Activated T-helper 17 cell treated with anti-CD3 and anti-CD28 coated beads, Interleukin-2, amount 50 U/mL, for 72 hours (primary cell): ENCODE results near the gene ELOB. TPM values are rescaled to one million over a fixed set of nuclear protein-coding genes. Genes with fewer than 3 reads are reported as not detected.

Experiments used
- ATAC-seq: fragments of 150-1000 bp; cut with Tn5 transposase; replicated peaks from 2 replicates; pipeline ENCODE4 v1.10.0; 2021; ENCODE audit warnings: mild to moderate bottlenecking, moderate library complexity
- H3K27ac Mint-ChIP-seq: one replicate; pipeline ENCODE4 v1.8.0; 2022; ENCODE audit warnings: mixed read lengths
- H3K27me3 Mint-ChIP-seq: one replicate; pipeline ENCODE4 v1.8.0; 2022; ENCODE audit warnings: mixed read lengths
- H3K36me3 Mint-ChIP-seq: one replicate; pipeline ENCODE4 v1.8.0; 2022; ENCODE audit warnings: low read depth, mild to moderate bottlenecking, mixed read lengths
- H3K4me1 Mint-ChIP-seq: one replicate; pipeline ENCODE4 v1.8.0; 2022; ENCODE audit warnings: mixed read lengths
- H3K4me3 Mint-ChIP-seq: one replicate; pipeline ENCODE4 v1.8.0; 2022; ENCODE audit warnings: mild to moderate bottlenecking, mixed read lengths
- H3K9me3 Mint-ChIP-seq: one replicate; pipeline ENCODE4 v1.8.0; 2022; ENCODE audit warnings: mixed read lengths
- total RNA-seq, 2 donors: library from RNA; stranded (reverse); gene quantifications; one replicate each; pipeline ENCODE4 v1.2.3, GENCODE V29; 2022

The ELOB gene
- total RNA-seq, 2 donors from 2014 or later, result 160 to 280 TPM

GRCh38 chr16:2757344-2757743 is 19.7 kb downstream of the ELOB start:
- H3K27me3 Mint-ChIP-seq, result no peaks in the 10 kb centered on the region

GRCh38 chr16:2756288-2757015 is 20.6 kb downstream of the ELOB start:
- peaks cover 44% of the 10 kb centered on the region for H3K4me1 Mint-ChIP-seq
- no peaks in the 10 kb centered on the region for H3K27me3 Mint-ChIP-seq
- no peaks in the 10 kb centered on the region for H3K9me3 Mint-ChIP-seq
- H3K36me3 Mint-ChIP-seq, result peaks cover 97% of the 10 kb centered on the region
- H3K4me3 Mint-ChIP-seq, result peak overlapping the region; percentile 95
- no peak for ATAC-seq
- H3K27ac Mint-ChIP-seq, result peak overlapping the region; percentile 28

More at GRCh38 chr16:2757344-2757743, 19.7 kb downstream of the ELOB start:
- Mint-ChIP-seq H3K4me3 (peak overlapping the region; percentile 27), H3K36me3 (peaks cover 97% of the 10 kb centered on the region), H3K4me1 (peaks cover 46% of the 10 kb centered on the region), H3K27ac (no peak overlapping the region), H3K9me3 (no peaks in the 10 kb centered on the region)
- ATAC-seq, result no peak

- no peaks in the 10 kb centered on the region for H3K27me3 Mint-ChIP-seq
- H3K4me1 Mint-ChIP-seq, result peaks cover 49% of the 10 kb centered on the region
- ATAC-seq, result no peak
- H3K27ac Mint-ChIP-seq, result peak overlapping the region; percentile 96
- H3K36me3 Mint-ChIP-seq, result peaks cover 89% of the 10 kb centered on the region
- peak overlapping the region; percentile 95 for H3K4me3 Mint-ChIP-seq
- no peaks in the 10 kb centered on the region for H3K9me3 Mint-ChIP-seq
Measured at GRCh38 chr16:2755158-2755557, 21.9 kb downstream of the ELOB start.

- ATAC-seq, result no peak
- no peaks in the 10 kb centered on the region for H3K9me3 Mint-ChIP-seq
- peaks cover 75% of the 10 kb centered on the region for H3K36me3 Mint-ChIP-seq
- peak overlapping the region; percentile 96 for H3K27ac Mint-ChIP-seq
- no peaks in the 10 kb centered on the region for H3K27me3 Mint-ChIP-seq
- H3K4me3 Mint-ChIP-seq, result peak overlapping the region; percentile 95
- H3K4me1 Mint-ChIP-seq, result peaks cover 46% of the 10 kb centered on the region
Measured at GRCh38 chr16:2753733-2754020, 23.4 kb downstream of the ELOB start.

- peak; percentile 54 for ATAC-seq
- Mint-ChIP-seq H3K27me3 (no peaks in the 10 kb centered on the region), H3K27ac (peak overlapping the region; percentile 98), H3K9me3 (no peaks in the 10 kb centered on the region), H3K36me3 (peaks cover 69% of the 10 kb centered on the region), H3K4me1 (peaks cover 44% of the 10 kb centered on the region), H3K4me3 (peak overlapping the region; percentile 95)
Measured at GRCh38 chr16:2752850-2753732, 24.0 kb downstream of the ELOB start.

- Mint-ChIP-seq H3K27ac (peak within 1 kb of the TSS; percentile 98), H3K4me1 (peaks cover 38% of the 10 kb centered on the region), H3K27me3 (no peaks in the 10 kb centered on the region), H3K9me3 (no peaks in the 10 kb centered on the region), H3K4me3 (peak within 1 kb of the TSS; percentile 95), H3K36me3 (peaks cover 60% of the 10 kb centered on the region)
- peak; percentile 90 for ATAC-seq
Measured at GRCh38 chr16:2752035-2752849, 24.8 kb downstream of the ELOB start, which contains the start of gene SRRM2. SRRM2 (plus strand) TSS chr16:2752638; CDS start chr16:2756365, 3,727 bp downstream.

- peak; percentile 57 for ATAC-seq
- Mint-ChIP-seq H3K27ac (peak overlapping the region; percentile 98), H3K4me3 (peak overlapping the region; percentile 95), H3K9me3 (no peaks in the 10 kb centered on the region), H3K27me3 (no peaks in the 10 kb centered on the region), H3K36me3 (peaks cover 54% of the 10 kb centered on the region), H3K4me1 (peaks cover 32% of the 10 kb centered on the region)
Measured at GRCh38 chr16:2751577-2752034, 25.5 kb downstream of the ELOB start.

GRCh38 chr16:2749936-2750335 is 27.1 kb downstream of the ELOB start:
- H3K4me1 Mint-ChIP-seq, result peaks cover 16% of the 10 kb centered on the region
- peak overlapping the region; percentile 98 for H3K27ac Mint-ChIP-seq
- H3K9me3 Mint-ChIP-seq, result no peaks in the 10 kb centered on the region
- peaks cover 37% of the 10 kb centered on the region for H3K36me3 Mint-ChIP-seq
- no peaks in the 10 kb centered on the region for H3K27me3 Mint-ChIP-seq
- ATAC-seq, result no peak
- peak overlapping the region; percentile 95 for H3K4me3 Mint-ChIP-seq

GRCh38 chr16:2749476-2749875 is 27.6 kb downstream of the ELOB start:
- peaks cover 32% of the 10 kb centered on the region for H3K36me3 Mint-ChIP-seq
- H3K4me1 Mint-ChIP-seq, result peaks cover 12% of the 10 kb centered on the region
- no peaks in the 10 kb centered on the region for H3K27me3 Mint-ChIP-seq
- no peak for ATAC-seq
- no peaks in the 10 kb centered on the region for H3K9me3 Mint-ChIP-seq
- no peak overlapping the region for H3K27ac Mint-ChIP-seq
- peak overlapping the region; percentile 23 for H3K4me3 Mint-ChIP-seq

- Mint-ChIP-seq H3K4me1 (peaks cover 6% of the 10 kb centered on the region), H3K27ac (no peak overlapping the region), H3K27me3 (no peaks in the 10 kb centered on the region), H3K36me3 (peaks cover 27% of the 10 kb centered on the region), H3K4me3 (peak overlapping the region; percentile 23), H3K9me3 (no peaks in the 10 kb centered on the region)
- ATAC-seq, result no peak
Measured at GRCh38 chr16:2748757-2749455, 28.2 kb downstream of the ELOB start.

DNA sequence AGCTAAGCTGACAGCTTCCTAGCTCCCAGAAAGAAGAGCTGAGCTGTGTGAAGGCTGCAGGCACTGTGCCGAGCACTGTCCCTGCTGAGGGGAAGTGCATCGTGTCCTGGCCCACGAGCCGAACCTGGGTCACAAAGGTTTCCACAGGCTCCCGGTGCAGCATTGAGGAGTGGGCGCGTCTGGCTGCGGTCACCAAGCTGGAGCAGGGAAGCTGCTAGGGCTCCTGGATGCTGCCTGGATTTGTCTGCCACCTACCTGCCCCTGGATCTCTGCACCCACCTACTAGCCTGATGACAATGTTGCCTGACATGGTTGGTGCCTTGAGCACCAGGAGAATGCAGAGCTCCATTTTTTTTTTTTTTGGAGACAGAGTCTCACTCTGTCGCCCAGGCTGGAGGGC is 31.1 kb downstream of the ELOB start:
- Mint-ChIP-seq H3K27ac (no peak overlapping the region), H3K4me3 (no peak overlapping the region), H3K4me1 (peaks cover under 1% of the 10 kb centered on the region), H3K36me3 (peaks cover under 1% of the 10 kb centered on the region), H3K9me3 (no peaks in the 10 kb centered on the region), H3K27me3 (no peaks in the 10 kb centered on the region)
- no peak for ATAC-seq

GRCh38 chr16:2745116-2745890 is 31.8 kb downstream of the ELOB start:
- H3K27me3 Mint-ChIP-seq, result no peaks in the 10 kb centered on the region
- no peaks in the 10 kb centered on the region for H3K36me3 Mint-ChIP-seq
- H3K4me3 Mint-ChIP-seq, result no peak overlapping the region
- no peaks in the 10 kb centered on the region for H3K9me3 Mint-ChIP-seq
- no peaks in the 10 kb centered on the region for H3K4me1 Mint-ChIP-seq
- no peak overlapping the region for H3K27ac Mint-ChIP-seq
- no peak for ATAC-seq

DNA sequence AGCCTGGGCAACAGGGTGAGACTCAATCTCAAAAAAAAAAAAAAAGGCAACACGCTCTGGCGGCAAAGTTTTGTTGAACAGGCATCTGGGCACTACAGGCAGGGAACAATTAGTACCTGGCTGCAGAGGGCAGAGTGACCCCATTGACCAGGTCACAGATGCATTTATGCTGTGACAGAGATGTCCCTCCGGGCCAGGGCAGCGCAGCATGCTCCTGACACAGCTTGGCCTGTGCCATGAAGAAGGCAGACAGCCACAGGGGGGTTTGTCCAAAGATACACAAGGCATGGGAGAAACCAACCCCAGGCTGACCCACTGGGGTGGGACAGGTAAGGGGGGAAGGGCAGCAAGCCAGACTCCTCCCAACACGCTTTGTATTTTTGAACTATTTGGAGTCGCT is 32.4 kb downstream of the ELOB start:
- Mint-ChIP-seq H3K36me3 (no peaks in the 10 kb centered on the region), H3K27ac (no peak overlapping the region), H3K4me3 (no peak overlapping the region), H3K27me3 (no peaks in the 10 kb centered on the region), H3K9me3 (no peaks in the 10 kb centered on the region), H3K4me1 (no peaks in the 10 kb centered on the region)
- ATAC-seq, result no peak
